Cardiac fibroblast (primary cell): ENCODE results near the gene HDAC10.

Source experiments
- DNase-seq, 2 donors: peaks; one replicate each; pipeline versions ENCODE4 v3.0.0 to v3.0.0-alpha.2; 2010; ENCODE audit warnings: low read depth in 2 of 2
- H3K4me3 ChIP-seq, 2 donors: replicated peaks in 1 of 2; 1 replicate in 1 of 2; 2 replicates in 1 of 2; pipeline ENCODE4 v1.5.1; 2011; ENCODE audit warnings: low read depth in 2 of 2, low read length in 2 of 2, mild to moderate bottlenecking in 2 of 2, moderate library complexity in 1 of 2
- TF ChIP-seq, protein P1 (sequence below): IDR thresholded peaks from one replicate; pipeline ENCODE4 v1.5.1; 2011; ENCODE audit warnings: low read depth, mild to moderate bottlenecking, low read length, inconsistent platforms

Gene HDAC10

DNA sequence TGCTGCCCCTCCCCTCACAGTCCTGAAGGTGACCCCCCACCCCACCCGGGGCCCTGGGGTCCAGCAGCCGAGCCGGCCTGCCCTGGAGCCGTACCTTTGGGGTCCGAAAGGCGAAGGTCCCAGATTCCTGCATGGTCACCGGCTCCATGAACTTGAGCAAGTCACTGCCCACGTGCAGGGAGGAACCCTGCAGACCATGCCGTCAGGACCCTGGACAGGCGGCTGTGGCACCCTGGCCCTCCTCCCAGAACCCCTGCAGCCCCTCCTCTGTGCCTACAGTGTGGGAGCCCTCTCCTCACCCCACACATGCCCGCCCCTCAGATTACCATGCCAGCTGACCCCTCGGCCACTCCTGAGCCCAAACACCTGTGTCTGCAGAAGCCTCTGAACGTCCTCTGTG, 33.4 kb upstream of the HDAC10 start:
- no peak overlapping the region for H3K4me3 ChIP-seq
- DNase-seq: no peak
- TF ChIP-seq, protein P1, sequence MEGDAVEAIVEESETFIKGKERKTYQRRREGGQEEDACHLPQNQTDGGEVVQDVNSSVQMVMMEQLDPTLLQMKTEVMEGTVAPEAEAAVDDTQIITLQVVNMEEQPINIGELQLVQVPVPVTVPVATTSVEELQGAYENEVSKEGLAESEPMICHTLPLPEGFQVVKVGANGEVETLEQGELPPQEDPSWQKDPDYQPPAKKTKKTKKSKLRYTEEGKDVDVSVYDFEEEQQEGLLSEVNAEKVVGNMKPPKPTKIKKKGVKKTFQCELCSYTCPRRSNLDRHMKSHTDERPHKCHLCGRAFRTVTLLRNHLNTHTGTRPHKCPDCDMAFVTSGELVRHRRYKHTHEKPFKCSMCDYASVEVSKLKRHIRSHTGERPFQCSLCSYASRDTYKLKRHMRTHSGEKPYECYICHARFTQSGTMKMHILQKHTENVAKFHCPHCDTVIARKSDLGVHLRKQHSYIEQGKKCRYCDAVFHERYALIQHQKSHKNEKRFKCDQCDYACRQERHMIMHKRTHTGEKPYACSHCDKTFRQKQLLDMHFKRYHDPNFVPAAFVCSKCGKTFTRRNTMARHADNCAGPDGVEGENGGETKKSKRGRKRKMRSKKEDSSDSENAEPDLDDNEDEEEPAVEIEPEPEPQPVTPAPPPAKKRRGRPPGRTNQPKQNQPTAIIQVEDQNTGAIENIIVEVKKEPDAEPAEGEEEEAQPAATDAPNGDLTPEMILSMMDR: no peak

DNA sequence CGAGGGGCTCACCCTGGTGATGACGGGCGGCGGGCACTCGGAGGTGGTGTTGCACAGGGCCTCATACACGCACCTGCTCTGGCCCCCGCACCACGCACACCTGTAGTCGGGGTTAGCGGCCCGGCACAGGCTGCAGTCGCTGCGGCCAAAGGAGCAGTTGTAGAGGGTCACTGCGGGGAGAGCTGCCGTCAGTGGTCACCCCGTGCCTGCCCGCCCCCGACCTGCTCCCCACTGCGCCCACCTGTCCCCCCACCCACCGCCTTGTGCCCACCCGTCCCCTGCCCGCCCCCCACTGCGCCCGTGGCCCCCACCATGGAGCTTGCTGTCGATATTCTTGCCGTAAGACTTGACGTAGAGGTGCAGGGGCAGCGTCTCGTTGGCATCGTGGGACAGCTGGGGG, 32.8 kb upstream of the HDAC10 start:
- H3K4me3 ChIP-seq: no peak overlapping the region
- TF ChIP-seq, protein P1: no peak
- no peak for DNase-seq

DNA sequence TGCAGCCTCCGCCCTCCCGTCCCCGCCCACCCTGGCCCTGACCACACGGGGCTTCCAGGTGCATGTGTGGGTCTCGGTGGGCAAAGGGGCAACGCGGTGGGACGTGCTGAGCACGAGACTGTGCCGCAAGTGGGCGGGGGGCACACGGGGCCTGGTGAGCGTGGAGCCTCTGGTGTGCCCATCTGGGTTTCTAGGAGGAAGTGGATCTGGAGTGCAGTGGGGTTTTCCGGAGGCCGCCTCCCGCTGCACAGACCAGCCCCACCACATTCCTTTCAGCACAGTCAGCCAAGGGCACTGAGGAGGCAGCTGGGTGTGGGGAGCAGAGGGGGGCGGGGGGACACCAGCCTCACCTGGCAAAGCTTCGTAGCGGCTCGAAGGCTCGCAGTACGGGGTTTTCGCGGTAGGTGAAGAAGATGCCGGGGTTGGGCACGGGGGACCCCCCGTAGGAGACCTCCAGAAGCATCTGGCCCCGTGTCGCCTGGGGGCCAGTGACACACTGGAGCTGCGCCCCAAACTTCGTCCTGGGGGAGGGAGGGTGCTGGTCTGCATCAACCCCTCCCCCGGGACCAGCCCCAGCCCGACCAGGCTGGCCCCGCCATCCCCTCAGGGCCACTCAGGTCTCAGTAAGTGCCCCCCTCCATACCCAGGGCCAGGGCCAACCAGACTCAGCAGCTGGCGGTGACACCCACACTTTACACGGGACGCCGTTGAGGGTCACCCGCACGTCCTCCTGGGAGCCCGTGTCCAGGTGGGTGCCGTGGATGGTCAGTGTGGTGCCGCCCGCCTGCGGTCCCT, 31.5 kb upstream of the HDAC10 start:
- peak; percentile 51 to 58 for DNase-seq
- TF ChIP-seq, protein P1: no peak
- no peak overlapping the region for H3K4me3 ChIP-seq

DNA sequence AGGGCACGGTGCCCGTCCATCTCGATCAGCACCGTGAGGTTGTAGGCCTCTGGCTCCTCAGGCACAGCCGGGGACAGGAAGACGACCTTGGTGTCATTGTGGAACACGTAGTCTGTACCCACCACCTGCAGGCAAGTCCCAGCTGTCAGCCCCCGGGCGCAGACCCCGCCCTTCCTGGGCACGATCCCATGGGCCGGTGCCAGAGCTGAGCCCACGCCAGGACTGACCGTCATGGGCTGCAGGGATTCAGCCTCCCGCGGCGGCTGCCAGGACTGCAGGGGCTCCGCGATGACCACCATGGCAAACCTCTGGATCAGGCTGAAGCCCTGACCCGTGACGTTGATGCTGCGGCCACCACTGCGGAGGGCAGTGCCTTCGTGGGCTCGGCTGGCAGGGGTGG, 30.9 kb upstream of the HDAC10 start:
- TF ChIP-seq, protein P1: no peak
- DNase-seq: no peak
- H3K4me3 ChIP-seq: no peak overlapping the region

DNA sequence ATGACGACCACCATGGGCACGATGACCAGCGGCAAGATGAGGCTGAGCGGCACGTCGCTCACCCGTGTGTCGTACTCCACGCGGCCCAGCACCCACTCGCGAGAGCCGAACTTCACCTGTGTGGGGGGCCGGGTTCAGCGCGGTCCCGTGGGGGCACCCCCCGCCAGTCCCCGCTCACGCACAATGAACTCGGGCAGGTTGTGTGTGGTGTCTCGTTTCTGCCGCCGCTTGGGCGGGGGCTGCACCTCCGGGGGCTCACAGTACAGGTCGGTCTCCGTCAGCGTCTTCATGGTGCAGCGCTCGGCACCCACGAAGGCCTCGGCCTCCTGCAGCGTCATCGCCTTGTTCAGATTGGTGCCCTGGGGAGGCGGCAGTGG, 30.3 kb upstream of the HDAC10 start:
- TF ChIP-seq, protein P1: no peak
- no peak for DNase-seq
- H3K4me3 ChIP-seq: no peak overlapping the region

DNA sequence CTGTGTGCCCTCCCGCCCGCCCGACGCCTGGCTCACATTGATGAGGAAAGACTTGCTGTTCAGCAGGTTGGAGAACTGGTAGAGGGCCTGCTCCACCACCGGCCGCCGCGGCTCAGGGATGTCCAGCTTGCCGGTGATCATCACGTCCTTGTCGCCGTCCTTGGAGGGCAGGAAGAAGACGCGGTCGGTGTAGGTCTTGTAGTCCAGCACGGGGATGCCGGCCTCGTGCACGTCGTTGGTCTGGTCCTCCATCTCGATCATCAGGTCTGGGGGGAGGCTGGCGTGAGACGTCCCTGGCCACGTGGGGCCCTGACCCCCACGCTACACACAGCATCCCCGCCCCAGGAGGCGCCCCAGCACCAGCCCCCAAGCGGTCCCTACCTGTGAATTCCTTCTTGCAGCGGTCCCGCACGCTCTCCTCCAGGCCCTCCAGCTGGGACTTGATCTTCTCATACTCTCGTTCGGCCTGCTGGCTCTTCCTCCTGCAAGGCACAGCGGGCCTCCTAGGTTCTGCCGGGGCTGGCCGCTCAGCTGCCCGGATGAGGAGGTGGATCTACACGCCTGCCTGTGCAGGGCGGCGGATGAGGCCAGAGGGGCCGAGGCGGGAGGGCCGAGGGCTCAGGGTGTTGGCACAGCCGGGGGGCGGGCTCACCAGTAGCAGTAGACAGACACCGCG, 29.8 kb upstream of the HDAC10 start:
- no peak overlapping the region for H3K4me3 ChIP-seq
- DNase-seq: no peak
- TF ChIP-seq, protein P1: no peak
